Smooth muscle cell (in vitro differentiated cells): Measurements from ENCODE around the gene REM1. TPM values are rescaled to one million over a fixed set of nuclear protein-coding genes. Genes with fewer than 3 reads are reported as not detected.

Experiments
- DNase-seq: peaks from one replicate; lab custom pipeline; 2025; ENCODE audit not compliant: unreplicated experiment; lab: John Stamatoyannopoulos, UW
- H2AFZ ChIP-seq: fragments of 200-600 bp; sonication (generic); 2 replicates; pipeline ENCODE4 v1.6.0; 2016; ENCODE audit warnings: antibody characterized with exemption, low read depth, mild to moderate bottlenecking
- H3F3A ChIP-seq: fragments of 200-600 bp; sonication (generic); 2 replicates; pipeline ENCODE4 v1.6.0; 2017; ENCODE audit warnings: antibody characterized with exemption, low read depth
- H3K27ac ChIP-seq: fragments of 200-600 bp; sonication (generic); 2 replicates; pipeline ENCODE4 v1.5.1; 2016; ENCODE audit warnings: low read depth, mild to moderate bottlenecking
- H3K27me3 ChIP-seq: fragments of 200-600 bp; sonication (generic); 2 replicates; pipeline ENCODE4 v1.6.1; 2016; ENCODE audit warnings: low read depth, mild to moderate bottlenecking
- H3K36me3 ChIP-seq: fragments of 200-600 bp; sonication (generic); 2 replicates; pipeline ENCODE4 v1.5.1; 2016; ENCODE audit warnings: low read depth
- H3K4me1 ChIP-seq: fragments of 200-600 bp; sonication (generic); 2 replicates; pipeline ENCODE4 v1.5.1; 2016; ENCODE audit warnings: low read depth
- H3K4me2 ChIP-seq: fragments of 200-600 bp; sonication (generic); 2 replicates; pipeline ENCODE4 v1.6.0; 2016; ENCODE audit warnings: mild to moderate bottlenecking
- H3K4me3 ChIP-seq: fragments of 200-600 bp; sonication (generic); 2 replicates; pipeline ENCODE4 v1.5.1; 2016; ENCODE audit warnings: mild to moderate bottlenecking
- H3K79me2 ChIP-seq: fragments of 200-600 bp; sonication (generic); 2 replicates; pipeline ENCODE4 v1.6.0; 2016; ENCODE audit warnings: low read depth, mild to moderate bottlenecking
- H3K9ac ChIP-seq: fragments of 200-600 bp; sonication (generic); 2 replicates; pipeline ENCODE4 v1.6.0; 2016; ENCODE audit warnings: low read depth
- H3K9me3 ChIP-seq: fragments of 200-600 bp; sonication (generic); replicated peaks from 2 replicates; pipeline ENCODE4 v1.5.1; 2016; ENCODE audit warnings: low read depth
- H4K20me1 ChIP-seq: fragments of 200-600 bp; sonication (generic); 2 replicates; pipeline ENCODE4 v1.6.0; 2016; ENCODE audit warnings: low read depth
- CTCF ChIP-seq: fragments of 200-600 bp; sonication (generic); IDR thresholded peaks from 2 replicates; pipeline ENCODE4 v1.5.1; 2017; ENCODE audit warnings: borderline replicate concordance, mild to moderate bottlenecking, antibody characterized with exemption; ENCODE audit not compliant: insufficient read depth, poor library complexity, severe bottlenecking
- WGBS: methylation state at CpG from one replicate; pipeline ENCODE4 v1.1.7; 2016; ENCODE audit warnings: low lambda C conversion rate; 5-methylcytosine and 5-hydroxymethylcytosine counted together
- polyA plus RNA-seq: library from polyadenylated mRNA; unstranded; fragments of >200 nt; fragmentation: Nextera tagmentation; extraction: Ambion mirVana; gene quantifications from 2 replicates; pipeline ENCODE4 v1.2.1, GENCODE V29; 2016
- total RNA-seq: library from RNA; depleted of rRNA; stranded (reverse); fragments of >200 nt; gene quantifications from 2 replicates; pipeline ENCODE4 v1.2.3, GENCODE V29; 2014

The REM1 gene
- total and polyA plus RNA-seq, 2 experiments from 2014 or later, result 0.85 to 1.4 TPM

- Histone ChIP-seq H3K4me1 (no peaks in the 10 kb centered on the region), H4K20me1 (no peaks in the 10 kb centered on the region), H3K9ac (no peak overlapping the region), H2AFZ (no peak overlapping the region), H3K79me2 (no peaks in the 10 kb centered on the region), H3K27me3 (no peaks in the 10 kb centered on the region), H3K9me3 (no peaks in the 10 kb centered on the region), H3F3A (no peaks in the 10 kb centered on the region), H3K4me3 (no peak overlapping the region), H3K27ac (no peak overlapping the region), H3K4me2 (no peak overlapping the region), H3K36me3 (no peaks in the 10 kb centered on the region)
- 55% methylated on average over 7 of the region's 8 CpGs for WGBS
- no peak for DNase-seq
- no peak for TF ChIP-seq CTCF
Observed at GRCh38 chr20:31472395-31473330, 2.4 kb upstream of the REM1 start.

- no peak for TF ChIP-seq CTCF
- 70% methylated on average over 5 of the region's 5 CpGs for WGBS
- no peak for DNase-seq
Observed at GRCh38 chr20:31473331-31474096, 1.6 kb upstream of the REM1 start.

GRCh38 chr20:31474097-31474436 lies 1.0 kb upstream of the REM1 start:
- H3K9ac ChIP-seq, result no peak overlapping the region
- DNase-seq, result no peak
- H3K36me3 ChIP-seq, result no peaks in the 10 kb centered on the region
- TF ChIP-seq CTCF, result no peak
- no peaks in the 10 kb centered on the region for H3K79me2 ChIP-seq
- WGBS, result 81% methylated on average over 2 of the region's 2 CpGs
- H3K9me3 ChIP-seq, result no peaks in the 10 kb centered on the region
- no peak overlapping the region for H2AFZ ChIP-seq
- no peaks in the 10 kb centered on the region for H3F3A ChIP-seq
- H3K27me3 ChIP-seq, result no peaks in the 10 kb centered on the region
- no peak overlapping the region for H3K27ac ChIP-seq
- H3K4me1 ChIP-seq, result no peaks in the 10 kb centered on the region
- no peak overlapping the region for H3K4me2 ChIP-seq
- H4K20me1 ChIP-seq, result no peaks in the 10 kb centered on the region
- no peak overlapping the region for H3K4me3 ChIP-seq

More at GRCh38 chr20:31473331-31474096, 1.6 kb upstream of the REM1 start:
- Histone ChIP-seq H3F3A (no peaks in the 10 kb centered on the region), H3K79me2 (no peaks in the 10 kb centered on the region), H2AFZ (no peak overlapping the region), H3K4me2 (no peak overlapping the region), H3K27me3 (no peaks in the 10 kb centered on the region), H3K27ac (no peak overlapping the region), H3K4me1 (no peaks in the 10 kb centered on the region), H3K9me3 (no peaks in the 10 kb centered on the region), H4K20me1 (no peaks in the 10 kb centered on the region), H3K4me3 (no peak overlapping the region), H3K36me3 (no peaks in the 10 kb centered on the region), H3K9ac (no peak overlapping the region)
